ENCODE measurements around the gene C18orf63. TPM values are rescaled to one million over a fixed set of nuclear protein-coding genes. Genes with fewer than 3 reads are reported as not detected.
A peak's percentile ranks its signal among the peaks of the same experiment; 100 is the strongest.

C18orf63 gene
- total RNA-seq, 6 donors from 2014 or later: under 0.01 to 1.6 (median 0.22) TPM

DNA sequence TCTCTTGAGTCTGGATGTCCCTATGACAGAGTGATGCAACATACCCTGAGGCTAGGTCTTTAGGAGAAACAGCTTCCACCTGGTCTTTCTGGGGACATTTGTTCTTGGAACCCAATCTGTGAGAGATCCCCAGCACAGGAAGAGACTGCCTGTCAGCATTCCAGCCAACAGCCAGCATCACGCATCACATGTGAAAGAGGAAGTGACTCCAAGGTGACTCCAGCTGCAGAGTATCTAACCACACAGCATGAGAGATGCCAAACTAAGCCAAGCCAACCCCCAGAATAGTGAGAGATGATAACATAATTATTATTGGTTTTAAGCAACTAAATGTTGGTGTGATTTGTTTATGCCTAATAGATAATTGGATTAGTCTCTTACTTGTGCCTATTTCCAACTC is 35.7 kb downstream of the C18orf63 start:
- no peak for TF ChIP-seq EP300 (IDR thresholded peaks at IDR 0.05)
- TF ChIP-seq POLR2AphosphoS5 (IDR thresholded peaks at IDR 0.05): peak; percentile 25 to 42
- H3K27ac ChIP-seq: no peak overlapping the region
- DNase-seq (no peak), ATAC-seq (ENCODE audit: low FRiP score in 2 of 2) (peak in 1 of 2 donors; percentile 50)
- H3K27me3 ChIP-seq: no peaks in the 10 kb centered on the region
- H3K36me3 ChIP-seq: no peaks in the 10 kb centered on the region
- no peak overlapping the region for H3K4me3 ChIP-seq
- H3K9me3 ChIP-seq: no peaks in the 10 kb centered on the region
- peaks cover 0 to 10% (median 0%) of the 10 kb centered on the region in 4 donors for H3K4me1 ChIP-seq
- WGBS, 2 donors: 30% methylated on average over 1 of the region's 1 CpG; no CpG with 5 or more reads in 1 of the 2 donors

DNA sequence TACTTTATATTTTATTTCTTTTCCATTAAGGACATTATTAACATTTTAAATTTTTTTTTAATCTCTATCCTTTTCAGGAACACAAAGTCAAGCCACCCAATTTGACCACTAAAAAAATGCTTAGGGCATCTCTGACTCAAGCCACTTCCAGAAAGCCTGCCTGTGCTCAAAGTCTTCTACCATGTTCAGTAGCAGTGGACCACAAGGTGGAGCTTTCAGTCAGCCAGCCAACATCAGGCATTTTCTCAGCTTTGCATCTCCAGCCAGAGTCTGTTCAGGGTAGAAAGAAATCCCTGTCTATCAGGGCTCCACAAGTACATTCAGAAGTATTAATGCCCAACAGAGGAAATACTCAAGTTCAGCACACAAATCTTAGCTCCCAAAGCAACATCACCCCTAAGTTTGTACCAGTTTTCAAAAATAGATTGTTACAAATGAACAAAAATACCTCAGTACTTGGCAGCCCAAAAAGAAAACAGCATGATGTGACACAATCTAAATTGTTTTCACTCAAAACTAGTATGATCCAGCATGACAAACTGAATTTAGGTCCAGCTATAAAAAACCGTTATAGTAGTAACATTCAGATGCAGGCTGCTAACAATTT is 37.6 kb downstream of the C18orf63 start:
- WGBS, 2 donors: 69 to 95% methylated on average over 1 of the region's 1 CpG
- DNase-seq: peak in 1 of 2 donors; percentile 62

DNA sequence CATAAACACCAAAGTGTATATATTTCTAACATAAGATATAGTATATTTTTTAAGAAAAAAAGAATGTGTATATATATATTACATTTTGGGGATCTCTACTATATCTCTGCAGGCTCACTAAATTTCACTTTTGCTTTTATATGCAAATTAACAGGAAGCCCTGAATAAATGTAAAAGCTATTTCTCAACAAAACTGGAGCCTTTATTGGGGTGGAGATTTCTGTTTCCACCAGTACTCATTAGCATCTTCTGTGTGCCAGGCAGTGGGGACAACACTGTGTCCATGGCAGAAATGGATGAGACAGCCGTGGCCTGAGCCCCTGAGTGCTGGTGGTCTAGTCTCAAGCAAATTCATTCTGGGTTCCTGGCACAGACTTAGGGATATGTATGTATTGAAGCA is 41.3 kb downstream of the C18orf63 start:
- 88 to 93% methylated on average over 1 of the region's 1 CpG for WGBS, 2 donors
- DNase-seq (no peak), ATAC-seq (ENCODE audit: low FRiP score in 2 of 2) (no peak)
- Histone ChIP-seq H3K27me3 (no peaks in the 10 kb centered on the region), H3K4me3 (no peak overlapping the region), H3K9me3 (no peaks in the 10 kb centered on the region), H3K36me3 (no peaks in the 10 kb centered on the region), H3K27ac (no peak overlapping the region), H3K4me1 (peaks cover 0 to 6% (median 0%) of the 10 kb centered on the region in 4 donors)
- TF ChIP-seq POLR2AphosphoS5 (IDR thresholded peaks at IDR 0.05): no peak
- TF ChIP-seq, protein P1, sequence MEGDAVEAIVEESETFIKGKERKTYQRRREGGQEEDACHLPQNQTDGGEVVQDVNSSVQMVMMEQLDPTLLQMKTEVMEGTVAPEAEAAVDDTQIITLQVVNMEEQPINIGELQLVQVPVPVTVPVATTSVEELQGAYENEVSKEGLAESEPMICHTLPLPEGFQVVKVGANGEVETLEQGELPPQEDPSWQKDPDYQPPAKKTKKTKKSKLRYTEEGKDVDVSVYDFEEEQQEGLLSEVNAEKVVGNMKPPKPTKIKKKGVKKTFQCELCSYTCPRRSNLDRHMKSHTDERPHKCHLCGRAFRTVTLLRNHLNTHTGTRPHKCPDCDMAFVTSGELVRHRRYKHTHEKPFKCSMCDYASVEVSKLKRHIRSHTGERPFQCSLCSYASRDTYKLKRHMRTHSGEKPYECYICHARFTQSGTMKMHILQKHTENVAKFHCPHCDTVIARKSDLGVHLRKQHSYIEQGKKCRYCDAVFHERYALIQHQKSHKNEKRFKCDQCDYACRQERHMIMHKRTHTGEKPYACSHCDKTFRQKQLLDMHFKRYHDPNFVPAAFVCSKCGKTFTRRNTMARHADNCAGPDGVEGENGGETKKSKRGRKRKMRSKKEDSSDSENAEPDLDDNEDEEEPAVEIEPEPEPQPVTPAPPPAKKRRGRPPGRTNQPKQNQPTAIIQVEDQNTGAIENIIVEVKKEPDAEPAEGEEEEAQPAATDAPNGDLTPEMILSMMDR (IDR thresholded peaks at IDR 0.05): no peak
- no peak for TF ChIP-seq EP300 (IDR thresholded peaks at IDR 0.05)
- TF ChIP-seq POLR2A (IDR thresholded peaks at IDR 0.05): no peak

More for the DNA sequence above, 37.6 kb downstream of the C18orf63 start:
- peak; percentile 79 to 91 for ATAC-seq (ENCODE audit: low FRiP score in 2 of 2)
- H3K9me3 ChIP-seq: no peaks in the 10 kb centered on the region
- no peak overlapping the region for H3K27ac ChIP-seq
- H3K4me1 ChIP-seq: peaks cover 0 to 10% (median 0%) of the 10 kb centered on the region in 4 donors
- TF ChIP-seq, protein P1 (IDR thresholded peaks at IDR 0.05): peak; percentile 46 to 70 (median 54)
- no peak for TF ChIP-seq EP300 (IDR thresholded peaks at IDR 0.05)
- no peaks in the 10 kb centered on the region for H3K27me3 ChIP-seq
- no peak overlapping the region for H3K4me3 ChIP-seq
- no peaks in the 10 kb centered on the region for H3K36me3 ChIP-seq

DNA sequence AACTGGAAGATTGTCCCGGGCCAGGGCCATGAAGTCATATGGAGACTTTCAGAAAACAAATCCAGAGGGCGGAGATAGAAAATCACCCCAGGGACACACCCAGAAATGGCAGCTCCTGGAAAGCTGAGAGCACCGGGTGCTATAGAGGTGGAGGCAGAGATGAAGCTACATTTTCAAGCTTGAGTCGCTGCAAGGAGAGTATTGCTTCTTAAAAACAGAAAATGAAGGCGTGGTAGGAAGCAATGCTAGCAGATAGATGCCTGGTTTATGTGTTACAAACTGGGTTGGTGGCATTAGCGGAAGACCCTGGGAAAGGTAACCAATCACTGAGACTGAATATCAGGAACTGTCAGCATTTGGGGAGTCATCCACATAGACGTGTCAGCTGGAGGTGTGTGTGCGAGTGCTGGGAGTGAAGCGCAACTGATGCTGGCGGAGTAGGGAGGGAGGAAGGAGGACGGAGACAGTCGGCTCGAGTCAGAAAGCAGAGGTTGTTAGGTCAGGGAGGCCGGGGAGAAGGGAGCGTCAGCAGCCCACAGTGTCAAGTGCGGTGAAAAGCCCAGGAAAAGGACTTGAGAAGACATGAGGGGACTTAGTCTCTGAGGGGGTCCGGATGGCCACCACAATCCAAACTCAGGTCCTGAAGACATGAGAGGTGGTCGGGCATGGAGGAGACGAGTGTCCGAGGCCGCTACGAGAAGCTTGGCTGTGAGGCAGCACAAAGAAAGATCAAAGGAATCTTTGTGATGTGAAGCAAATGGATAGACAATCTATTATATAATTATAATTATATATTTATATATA is 45.4 kb downstream of the C18orf63 start:
- no peaks in the 10 kb centered on the region for H3K9me3 ChIP-seq
- H3K36me3 ChIP-seq: no peaks in the 10 kb centered on the region
- H3K4me1 ChIP-seq: no peaks in the 10 kb centered on the region
- no peaks in the 10 kb centered on the region for H3K27me3 ChIP-seq
- WGBS, 2 donors: 90 to 91% methylated on average over 22 of the region's 22 CpGs
- DNase-seq: no peak
- no peak overlapping the region for H3K27ac ChIP-seq
- no peak for ATAC-seq (ENCODE audit: low FRiP score in 2 of 2)
- no peak overlapping the region for H3K4me3 ChIP-seq
- TF ChIP-seq, protein P1 (IDR thresholded peaks at IDR 0.05): no peak
- TF ChIP-seq EP300 (IDR thresholded peaks at IDR 0.05) (no peak), POLR2AphosphoS5 (IDR thresholded peaks at IDR 0.05) (no peak), POLR2A (IDR thresholded peaks at IDR 0.05) (no peak)

DNA sequence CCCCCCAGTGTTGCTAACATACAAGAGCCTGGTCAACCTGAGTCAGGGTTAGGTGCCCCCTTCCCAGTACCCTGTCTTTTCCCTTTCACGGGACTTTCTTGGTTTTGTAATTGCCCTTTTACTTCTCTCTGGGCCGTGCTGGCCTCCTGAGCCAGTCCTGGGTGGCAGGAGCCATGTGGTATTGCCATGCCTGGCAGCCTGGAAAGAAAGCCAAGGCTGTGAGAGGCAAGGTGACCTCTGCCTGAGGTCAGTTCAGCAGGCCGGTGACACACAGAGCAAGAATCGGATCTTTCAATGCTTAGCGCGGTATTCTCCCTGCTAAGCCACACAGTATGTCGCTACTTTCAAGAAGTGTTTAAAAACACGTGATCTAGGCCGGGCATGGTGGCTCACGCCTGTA is 52.3 kb downstream of the C18orf63 start:
- H3K36me3 ChIP-seq: no peaks in the 10 kb centered on the region
- ATAC-seq (ENCODE audit: low FRiP score in 2 of 2): no peak
- no peaks in the 10 kb centered on the region for H3K4me1 ChIP-seq
- no peak overlapping the region for H3K4me3 ChIP-seq
- H3K27ac ChIP-seq: no peak overlapping the region
- TF ChIP-seq POLR2A (IDR thresholded peaks at IDR 0.05): no peak
- TF ChIP-seq, protein P1 (IDR thresholded peaks at IDR 0.05): no peak
- no peak for TF ChIP-seq POLR2AphosphoS5 (IDR thresholded peaks at IDR 0.05)
- no peak for TF ChIP-seq EP300 (IDR thresholded peaks at IDR 0.05)
- no peak for DNase-seq
- H3K27me3 ChIP-seq: no peaks in the 10 kb centered on the region
- no peaks in the 10 kb centered on the region for H3K9me3 ChIP-seq
- WGBS, 2 donors: 94 to 97% methylated on average over 9 to 10 of the region's 10 CpGs

All from upper lobe of left lung (tissue), 6 donors.